HG03064 (cell line): ENCODE measurements around the gene PIK3C2G.

Source experiments
- ATAC-seq: cut with Tn5 transposase; IDR thresholded peaks from one replicate; pipeline ENCODE4 v1.9.1; 2021; ENCODE audit warnings: low read depth; ENCODE audit not compliant: unreplicated experiment

The PIK3C2G gene

GRCh38 chr12:18629445-18629844 is 368.1 kb downstream of the PIK3C2G start:
- no peak for ATAC-seq

GRCh38 chr12:18629916-18630315 is 368.6 kb downstream of the PIK3C2G start:
- no peak for ATAC-seq

GRCh38 chr12:18631339-18631738 is 370.0 kb downstream of the PIK3C2G start:
- ATAC-seq = no peak

GRCh38 chr12:18632848-18633247 is 371.5 kb downstream of the PIK3C2G start:
- ATAC-seq = no peak

- ATAC-seq = no peak
These were observed 373.1 kb downstream of the PIK3C2G start for GRCh38 chr12:18634382-18634781.

- no peak for ATAC-seq
These were observed 379.1 kb downstream of the PIK3C2G start for GRCh38 chr12:18640321-18640955.

- no peak for ATAC-seq
These were observed 382.4 kb downstream of the PIK3C2G start for GRCh38 chr12:18643681-18644080.

- ATAC-seq = no peak
These were observed 383.2 kb downstream of the PIK3C2G start for GRCh38 chr12:18644564-18644963.

- no peak for ATAC-seq
These were observed 385.1 kb downstream of the PIK3C2G start for GRCh38 chr12:18646286-18646890.

GRCh38 chr12:18651525-18651924 is 390.2 kb downstream of the PIK3C2G start:
- no peak for ATAC-seq

GRCh38 chr12:18652596-18652995 is 391.3 kb downstream of the PIK3C2G start:
- no peak for ATAC-seq

GRCh38 chr12:18653465-18653864 is 392.1 kb downstream of the PIK3C2G start:
- no peak for ATAC-seq

GRCh38 chr12:18655351-18655750 is 394.0 kb downstream of the PIK3C2G start:
- no peak for ATAC-seq

GRCh38 chr12:18658179-18658578 is 396.9 kb downstream of the PIK3C2G start:
- ATAC-seq = no peak

GRCh38 chr12:18658829-18659228 is 397.5 kb downstream of the PIK3C2G start:
- ATAC-seq = no peak

- no peak for ATAC-seq
These were observed 414.8 kb downstream of the PIK3C2G start for GRCh38 chr12:18676141-18676540.

- ATAC-seq = no peak
These were observed 415.8 kb downstream of the PIK3C2G start for GRCh38 chr12:18676996-18677588.

- no peak for ATAC-seq
These were observed 420.5 kb downstream of the PIK3C2G start for GRCh38 chr12:18681818-18682217.

- ATAC-seq = no peak
These were observed 422.2 kb downstream of the PIK3C2G start for GRCh38 chr12:18683327-18684013.

GRCh38 chr12:18684430-18684829 is 423.1 kb downstream of the PIK3C2G start:
- ATAC-seq = no peak

GRCh38 chr12:18689771-18690170 is 428.5 kb downstream of the PIK3C2G start:
- no peak for ATAC-seq

- ATAC-seq = no peak
These were observed 429.3 kb downstream of the PIK3C2G start for GRCh38 chr12:18690653-18691052.
